HEK293 (cell line): ENCODE measurements around the gene DROSHA.

ENCODE experiments used
- CTCF ChIA-PET: fragments of 350-600 bp; formaldehyde crosslinking; extraction: SDS; loops from one replicate; lab custom pipeline; 2021; ENCODE audit warnings: antibody characterized with exemption; lab: Yijun Ruan, JAX
- POLR2A ChIA-PET: fragments of 300-600 bp; formaldehyde crosslinking; extraction: SDS; loops from one replicate; lab custom pipeline; 2020; ENCODE audit warnings: antibody characterized with exemption, inconsistent platforms; lab: Yijun Ruan, JAX
- H3K27ac ChIP-seq: fragments of 200-500 bp; sonication (Bioruptor generic); 2 replicates; pipeline ENCODE4 v1.5.1; 2014; ENCODE audit warnings: low read depth, low read length, control low read depth, inconsistent platforms; ENCODE audit errors: extremely low read depth
- H3K36me3 ChIP-seq, 2 experiments: fragments of 200-500 bp in 1 of 2; sonication (Bioruptor generic) in 1 of 2; 1 replicate in 1 of 2; 2 replicates in 1 of 2; pipeline ENCODE4 v1.5.1; 2014 to 2017; ENCODE audit warnings: inconsistent platforms in 2 of 2, low read length in 2 of 2; ENCODE audit not compliant: control insufficient read depth in 2 of 2, insufficient read depth in 1 of 2
- H3K4me1 ChIP-seq: fragments of 200-500 bp; sonication (Bioruptor generic); 2 replicates; pipeline ENCODE4 v1.5.1; 2014; ENCODE audit warnings: mild to moderate bottlenecking, low read length, inconsistent platforms; ENCODE audit not compliant: control insufficient read depth, insufficient read depth
- H3K4me3 ChIP-seq: 2 replicates; pipeline ENCODE4 v1.5.1; 2011; ENCODE audit warnings: low read depth, mild to moderate bottlenecking, control low read depth, low read length, moderate library complexity
- H3K9me3 ChIP-seq: fragments of 200-500 bp; sonication (Bioruptor generic); 2 replicates; pipeline ENCODE4 v1.5.1; 2014; ENCODE audit warnings: low read depth, low read length, inconsistent platforms; ENCODE audit not compliant: control insufficient read depth, insufficient read depth
- KLF10 ChIP-seq: fragments of 450-650 bp; IDR thresholded peaks from 2 replicates; pipeline ENCODE4 v1.5.1; 2018; ENCODE audit warnings: missing biosample characterization, mild to moderate bottlenecking, missing genetic modification characterization
- PRDM2 ChIP-seq: fragments of 450-650 bp; formaldehyde crosslinking; IDR thresholded peaks from 2 replicates; pipeline ENCODE4 v1.5.1; 2016; ENCODE audit warnings: missing biosample characterization, missing genetic modification characterization, borderline replicate concordance
- PRDM6 ChIP-seq: fragments of 450-650 bp; formaldehyde crosslinking; IDR thresholded peaks from 2 replicates; pipeline ENCODE4 v1.5.1; 2017; ENCODE audit warnings: missing biosample characterization, missing genetic modification characterization
- SETDB1 ChIP-seq: IDR thresholded peaks from one replicate; pipeline ENCODE4 v1.6.1; 2017; ENCODE audit warnings: mild to moderate bottlenecking, low read length, moderate library complexity, mixed read lengths; ENCODE audit not compliant: insufficient read length
- WT1 ChIP-seq: fragments of 450-650 bp; formaldehyde crosslinking; IDR thresholded peaks from 2 replicates; pipeline ENCODE4 v1.5.1; 2016; ENCODE audit warnings: missing biosample characterization, missing genetic modification characterization
- ZBTB1 ChIP-seq: fragments of 450-650 bp; formaldehyde crosslinking; IDR thresholded peaks from 2 replicates; pipeline ENCODE4 v1.5.1; 2016; ENCODE audit warnings: missing biosample characterization, missing genetic modification characterization
- ZBTB11 ChIP-seq: fragments of 450-650 bp; formaldehyde crosslinking; conservative IDR thresholded peaks from 2 replicates; pipeline ENCODE4 v1.5.1; 2016; ENCODE audit warnings: low read depth, missing biosample characterization, missing genetic modification characterization
- ZNF132 ChIP-seq: fragments of 450-650 bp; formaldehyde crosslinking; IDR thresholded peaks from 2 replicates; pipeline ENCODE4 v1.5.1; 2017; ENCODE audit warnings: missing biosample characterization, missing genetic modification characterization, borderline replicate concordance
- ZNF140 ChIP-seq: fragments of 450-650 bp; formaldehyde crosslinking; IDR thresholded peaks from 2 replicates; pipeline ENCODE4 v1.5.1; 2016; ENCODE audit warnings: missing biosample characterization, missing genetic modification characterization
- ZNF157 ChIP-seq: fragments of 450-650 bp; formaldehyde crosslinking; IDR thresholded peaks from 2 replicates; pipeline ENCODE4 v1.5.1; 2016; ENCODE audit warnings: missing biosample characterization, missing genetic modification characterization
- ZNF398 ChIP-seq: fragments of 450-650 bp; formaldehyde crosslinking; IDR thresholded peaks from 2 replicates; pipeline ENCODE4 v1.5.1; 2017; ENCODE audit warnings: missing biosample characterization, missing genetic modification characterization
- ZNF514 ChIP-seq: fragments of 450-650 bp; formaldehyde crosslinking; IDR thresholded peaks from 2 replicates; pipeline ENCODE4 v1.5.1; 2016; ENCODE audit warnings: missing biosample characterization, missing genetic modification characterization
- ZNF549 ChIP-seq: fragments of 450-650 bp; IDR thresholded peaks from 2 replicates; pipeline ENCODE4 v1.5.1; 2018; ENCODE audit warnings: missing biosample characterization, missing genetic modification characterization, mild to moderate bottlenecking, inconsistent platforms, moderate library complexity
- ZNF645 ChIP-seq: fragments of 450-650 bp; formaldehyde crosslinking; IDR thresholded peaks from 2 replicates; pipeline ENCODE4; 2016; ENCODE audit warnings: missing biosample characterization, missing genetic modification characterization
- ZNF658 ChIP-seq: fragments of 450-650 bp; formaldehyde crosslinking; IDR thresholded peaks from 2 replicates; pipeline ENCODE4; 2016; ENCODE audit warnings: missing biosample characterization, missing genetic modification characterization

The DROSHA gene

GRCh38 chr5:31445041-31445600, 86.8 kb downstream of the DROSHA start:
- H3K4me3 ChIP-seq, result no peak overlapping the region
- CTCF ChIA-PET, result no interaction called here
- peaks cover 47 to 48% of the 10 kb centered on the region in 2 experiments for H3K36me3 ChIP-seq
- no peaks in the 10 kb centered on the region for H3K9me3 ChIP-seq
- TF ChIP-seq ZNF658 (tag by site-specific recombination) (no peak), ZNF157 (no peak), SETDB1 (no peak), ZNF132 (tag by site-specific recombination) (no peak)
- TF ChIP-seq, all 188 proteins: peak for 0
- H3K4me1 ChIP-seq, result no peaks in the 10 kb centered on the region
- POLR2A ChIA-PET, result no interaction called here
- no peak overlapping the region for H3K27ac ChIP-seq

- no peaks in the 10 kb centered on the region for H3K4me1 ChIP-seq
- TF ChIP-seq WT1 (tag by site-specific recombination) (no peak), ZBTB11 (no peak), ZBTB1 (tag by site-specific recombination) (no peak), ZNF645 (tag by site-specific recombination) (no peak), ZNF514 (tag by site-specific recombination) (no peak), ZNF549 (tag by site-specific recombination) (no peak), PRDM6 (no peak), KLF10 (tag by site-specific recombination) (no peak), ZNF398 (tag by site-specific recombination) (no peak), ZNF140 (tag by site-specific recombination) (no peak), PRDM2 (no peak)
- POLR2A ChIA-PET, result no interaction called here
- no peak overlapping the region for H3K4me3 ChIP-seq
- H3K36me3 ChIP-seq, result peaks cover 39 to 48% of the 10 kb centered on the region in 2 experiments
- no peaks in the 10 kb centered on the region for H3K9me3 ChIP-seq
- CTCF ChIA-PET, result no interaction called here
- no peak overlapping the region for H3K27ac ChIP-seq
Measured at GRCh38 chr5:31443572-31443971, 88.3 kb downstream of the DROSHA start.
